CD14-positive monocyte (primary cell): ENCODE measurements around the gene HTRA3. TPM values are rescaled to one million over a fixed set of nuclear protein-coding genes. Genes with fewer than 3 reads are reported as not detected.
"Not testable (repeated sequence)": the region's sequence is repeated elsewhere in the genome, so short reads cannot be mapped to it uniquely, and the experiment has no call there.

ENCODE experiments used
- DNase-seq, 3 donors: peaks; one replicate each; pipeline ENCODE4 v3.0.0-alpha.2; 2011 to 2022
- H2AFZ ChIP-seq: 2 replicates; pipeline ENCODE4 v1.6.0; 2012; ENCODE audit warnings: mild to moderate bottlenecking, low read depth, low read length, inconsistent platforms; ENCODE audit not compliant: insufficient read depth, poor library complexity, severe bottlenecking
- H3K27ac ChIP-seq, 2 donors: 1 replicate in 1 of 2; 2 replicates in 1 of 2; pipeline ENCODE4 v1.5.1; 2012 to 2013; ENCODE audit warnings: low read length in 2 of 2, control low read depth in 1 of 2, inconsistent platforms in 1 of 2, low read depth in 1 of 2, mild to moderate bottlenecking in 1 of 2
- H3K27me3 ChIP-seq, 2 donors: one replicate each; pipeline versions ENCODE4 v1.6.0 to v1.6.1; 2011 to 2013; ENCODE audit warnings: low read length in 2 of 2; ENCODE audit not compliant: control insufficient read depth in 2 of 2, insufficient read depth in 2 of 2
- H3K36me3 ChIP-seq, 2 donors: replicated peaks in 1 of 2; 1 replicate in 1 of 2; 2 replicates in 1 of 2; pipeline versions ENCODE4 v1.5.1 to v1.6.1; 2012 to 2013; ENCODE audit warnings: low read length in 2 of 2, control low read depth in 1 of 2, inconsistent platforms in 1 of 2, mild to moderate bottlenecking in 1 of 2; ENCODE audit not compliant: insufficient read depth in 2 of 2, control insufficient read depth in 1 of 2
- H3K4me1 ChIP-seq, 2 donors: 1 replicate in 1 of 2; 2 replicates in 1 of 2; pipeline versions ENCODE4 v1.5.1 to v1.6.1; 2012 to 2013; ENCODE audit warnings: low read length in 2 of 2, control low read depth in 1 of 2, inconsistent platforms in 1 of 2, mild to moderate bottlenecking in 1 of 2, moderate library complexity in 1 of 2; ENCODE audit not compliant: insufficient read depth in 2 of 2, control insufficient read depth in 1 of 2
- H3K4me2 ChIP-seq: replicated peaks from 2 replicates; pipeline ENCODE3; 2012; ENCODE audit warnings: low read length, moderate library complexity, mild to moderate bottlenecking; ENCODE audit not compliant: poor library complexity, severe bottlenecking; ENCODE audit errors: extremely low read depth
- H3K4me3 ChIP-seq, 3 experiments: fragments of 200-600 bp in 1 of 3; sonication (generic) in 1 of 3; replicated peaks in 1 of 3; 1 replicate in 2 of 3; 2 replicates in 1 of 3; pipeline ENCODE4 v1.5.1; 2011 to 2013; ENCODE audit warnings: low read length in 3 of 3, mild to moderate bottlenecking in 3 of 3, control low read depth in 2 of 3, low read depth in 2 of 3, inconsistent platforms in 1 of 3, moderate library complexity in 1 of 3
- H3K79me2 ChIP-seq: 2 replicates; pipeline ENCODE4 v1.6.0; 2012; ENCODE audit warnings: mild to moderate bottlenecking, control low read depth, inconsistent platforms, low read length, moderate library complexity; ENCODE audit not compliant: insufficient read depth
- H3K9ac ChIP-seq: 2 replicates; pipeline ENCODE4 v1.6.0; 2017; ENCODE audit warnings: low read length, mild to moderate bottlenecking; ENCODE audit not compliant: insufficient read depth, poor library complexity, severe bottlenecking
- H3K9me3 ChIP-seq, 2 donors: replicated peaks in 1 of 2; 1 replicate in 1 of 2; 2 replicates in 1 of 2; pipeline versions ENCODE4 v1.5.1 to v1.6.1; 2012 to 2013; ENCODE audit warnings: low read length in 2 of 2, control low read depth in 1 of 2; ENCODE audit not compliant: control insufficient read depth in 1 of 2, insufficient read depth in 1 of 2
- H4K20me1 ChIP-seq: 2 replicates; pipeline ENCODE4 v1.6.0; 2012; ENCODE audit warnings: mild to moderate bottlenecking, low read length, control low read depth, moderate library complexity; ENCODE audit not compliant: insufficient read depth
- H3K27ac Mint-ChIP-seq, 7 donors: one replicate each; pipeline ENCODE4 v1.8.0; 2020; ENCODE audit warnings: mild to moderate bottlenecking in 7 of 7, mixed read lengths in 7 of 7, moderate library complexity in 6 of 7, inconsistent platforms in 2 of 7
- H3K27me3 Mint-ChIP-seq, 3 donors: one replicate each; pipeline ENCODE4 v1.8.0; 2021 to 2022; ENCODE audit warnings: low read depth in 3 of 3, mild to moderate bottlenecking in 3 of 3, mixed read lengths in 3 of 3, moderate library complexity in 3 of 3, inconsistent platforms in 1 of 3
- H3K36me3 Mint-ChIP-seq, 2 donors: one replicate each; pipeline ENCODE4 v1.8.0; 2020; ENCODE audit warnings: mixed read lengths in 2 of 2, inconsistent platforms in 1 of 2, mild to moderate bottlenecking in 1 of 2
- H3K4me1 Mint-ChIP-seq: one replicate; pipeline ENCODE4 v1.8.0; 2020; ENCODE audit warnings: mild to moderate bottlenecking, mixed read lengths
- H3K4me3 Mint-ChIP-seq, 2 donors: one replicate each; pipeline ENCODE4 v1.8.0; 2020; ENCODE audit warnings: mild to moderate bottlenecking in 2 of 2, mixed read lengths in 2 of 2, moderate library complexity in 1 of 2
- H3K9me3 Mint-ChIP-seq, 7 donors: one replicate each; pipeline ENCODE4 v1.8.0; 2020 to 2022; ENCODE audit warnings: mixed read lengths in 7 of 7, mild to moderate bottlenecking in 6 of 7, moderate library complexity in 6 of 7, inconsistent platforms in 2 of 7
- WGBS: methylation state at CpG from one replicate; pipeline ENCODE4 v1.1.5; 2013; ENCODE audit warnings: missing lambda C conversion rate; ENCODE audit not compliant: insufficient coverage; 5-methylcytosine and 5-hydroxymethylcytosine counted together
- intact Hi-C, 2 donors: fragments of 100-400 bp; cut with micrococcal nuclease; formaldehyde crosslinking; loops; one replicate each; pipeline versions ENCODE4 v1.15.0 to v1.15.1; 2023
- polyA plus RNA-seq, 3 donors: library from polyadenylated mRNA; depleted of rRNA in 1 of 3; unstranded in 2 of 3; stranded (reverse) in 1 of 3; fragments of 300-500 nt in 2 of 3; fragments of >200 nt in 1 of 3; fragmentation: Illumina TruSeq in 2 of 3; gene quantifications; 1 replicate in 2 of 3; 2 replicates in 1 of 3; pipeline ENCODE4 v1.2.3, GENCODE V29; 2012 to 2021
- TF ChIP-seq, protein P1 (sequence below): fragments of 200-600 bp; IDR thresholded peaks from one replicate; pipeline ENCODE4 v1.8.0; 2022; ENCODE audit warnings: antibody characterized with exemption, mild to moderate bottlenecking

The HTRA3 gene
- polyA plus RNA-seq, 3 donors, result not detected

DNA sequence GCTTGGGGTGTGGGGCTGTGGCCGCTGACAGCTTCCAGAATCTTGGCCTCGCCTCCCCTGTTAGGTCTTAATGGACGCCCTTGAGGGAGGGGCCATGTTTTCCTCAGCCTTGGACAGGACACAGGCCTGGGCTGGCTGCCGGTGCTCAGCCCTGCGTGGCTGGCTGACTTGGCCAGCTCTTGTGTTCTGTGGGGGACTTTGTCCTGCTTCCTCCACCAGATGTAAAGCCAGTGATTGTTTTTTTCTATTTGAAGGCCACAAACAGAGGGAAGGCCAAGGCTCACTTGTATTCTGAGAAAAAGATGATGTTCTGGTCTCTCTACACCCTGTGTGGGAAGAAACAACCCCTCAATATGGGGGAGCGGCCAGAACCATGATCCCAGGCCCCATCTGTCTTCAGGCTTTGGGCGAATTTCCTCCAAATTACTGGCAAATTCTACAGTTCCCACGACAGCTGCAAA is 71.3 kb downstream of the HTRA3 start:
- H3K36me3 Mint-ChIP-seq, result no peaks in the 10 kb centered on the region
- no peak overlapping the region for H3K27ac Mint-ChIP-seq
- peaks cover 0 to 6% of the 10 kb centered on the region in 2 donors for H3K4me1 ChIP-seq
- TF ChIP-seq, protein P1, sequence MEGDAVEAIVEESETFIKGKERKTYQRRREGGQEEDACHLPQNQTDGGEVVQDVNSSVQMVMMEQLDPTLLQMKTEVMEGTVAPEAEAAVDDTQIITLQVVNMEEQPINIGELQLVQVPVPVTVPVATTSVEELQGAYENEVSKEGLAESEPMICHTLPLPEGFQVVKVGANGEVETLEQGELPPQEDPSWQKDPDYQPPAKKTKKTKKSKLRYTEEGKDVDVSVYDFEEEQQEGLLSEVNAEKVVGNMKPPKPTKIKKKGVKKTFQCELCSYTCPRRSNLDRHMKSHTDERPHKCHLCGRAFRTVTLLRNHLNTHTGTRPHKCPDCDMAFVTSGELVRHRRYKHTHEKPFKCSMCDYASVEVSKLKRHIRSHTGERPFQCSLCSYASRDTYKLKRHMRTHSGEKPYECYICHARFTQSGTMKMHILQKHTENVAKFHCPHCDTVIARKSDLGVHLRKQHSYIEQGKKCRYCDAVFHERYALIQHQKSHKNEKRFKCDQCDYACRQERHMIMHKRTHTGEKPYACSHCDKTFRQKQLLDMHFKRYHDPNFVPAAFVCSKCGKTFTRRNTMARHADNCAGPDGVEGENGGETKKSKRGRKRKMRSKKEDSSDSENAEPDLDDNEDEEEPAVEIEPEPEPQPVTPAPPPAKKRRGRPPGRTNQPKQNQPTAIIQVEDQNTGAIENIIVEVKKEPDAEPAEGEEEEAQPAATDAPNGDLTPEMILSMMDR, result no peak
- no peak overlapping the region for H3K27ac ChIP-seq
- peaks cover 0 to 3% (median 2%) of the 10 kb centered on the region in 3 donors for H3K27me3 Mint-ChIP-seq
- H3K4me1 Mint-ChIP-seq, result peaks cover 16% of the 10 kb centered on the region
- intact Hi-C loops, result no loop called here
- H2AFZ ChIP-seq, result no peak overlapping the region
- WGBS, result 97% methylated on average over 4 of the region's 8 CpGs
- no peak overlapping the region for H3K4me2 ChIP-seq
- no peaks in the 10 kb centered on the region for H4K20me1 ChIP-seq
- no peak overlapping the region for H3K9ac ChIP-seq
- no peaks in the 10 kb centered on the region for H3K36me3 ChIP-seq
- H3K4me3 ChIP-seq, result no peak overlapping the region
- H3K27me3 ChIP-seq, result no peaks in the 10 kb centered on the region
- H3K9me3 ChIP-seq, result no peaks in the 10 kb centered on the region
- DNase-seq, result no peak
- H3K9me3 Mint-ChIP-seq, result peaks cover 0 to 9% (median 1%) of the 10 kb centered on the region in 7 donors
- H3K4me3 Mint-ChIP-seq, result no peak overlapping the region
- H3K79me2 ChIP-seq, result no peaks in the 10 kb centered on the region

DNA sequence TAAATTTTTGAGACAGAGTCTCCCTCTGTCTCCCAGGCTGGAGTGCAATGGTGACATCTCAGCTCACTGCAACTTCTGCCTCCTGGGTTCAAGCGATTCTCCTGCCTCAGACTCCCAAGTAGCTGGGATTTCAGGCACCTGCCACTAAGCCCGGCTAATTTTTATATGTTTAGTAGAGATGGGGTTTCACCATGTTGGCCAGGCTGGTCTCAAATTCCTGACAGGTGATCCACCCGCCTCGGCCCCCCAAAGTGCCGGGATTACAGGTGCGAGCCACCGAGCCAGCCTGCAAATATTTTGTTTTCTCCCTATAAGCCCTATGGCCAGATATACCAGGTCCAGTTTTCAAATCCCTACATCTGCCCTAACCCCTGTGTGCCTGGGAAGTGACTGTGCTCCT is 71.7 kb downstream of the HTRA3 start:
- H3K27ac ChIP-seq, H3K4me2 ChIP-seq, H2AFZ ChIP-seq, H3K4me3 Mint-ChIP-seq, DNase-seq, H3K27me3 ChIP-seq, H3K4me1 ChIP-seq, H3K79me2 ChIP-seq, H3K9me3 Mint-ChIP-seq, H3K27me3 Mint-ChIP-seq, H3K27ac Mint-ChIP-seq, H3K4me3 ChIP-seq, H4K20me1 ChIP-seq, H3K36me3 ChIP-seq, H3K9ac ChIP-seq, H3K36me3 Mint-ChIP-seq, intact Hi-C loops, H3K9me3 ChIP-seq: not testable (repeated sequence)
- H3K4me1 Mint-ChIP-seq, result peaks cover 16% of the 10 kb centered on the region
- WGBS, result no CpG with 5 or more reads among the region's 7 CpGs
